Testis (tissue), 3 donors: Measurements from ENCODE around the gene PROC. TPM values are rescaled to one million over a fixed set of nuclear protein-coding genes. Genes with fewer than 3 reads are reported as not detected.

Source experiments
- DNase-seq: peaks from one replicate; pipeline ENCODE4 v3.0.0-alpha.2; 2019
- H3K27ac ChIP-seq, 2 donors: fragments of 200-600 bp; sonication (generic); one replicate each; pipeline ENCODE4 v1.5.1; 2019
- H3K27me3 ChIP-seq: fragments of 200-600 bp; sonication (generic); one replicate; pipeline ENCODE4 v1.5.1; 2019
- H3K36me3 ChIP-seq: fragments of 200-600 bp; sonication (generic); one replicate; pipeline ENCODE4 v1.5.1; 2017; ENCODE audit warnings: low read depth; ENCODE audit errors: missing control alignments
- H3K4me1 ChIP-seq: fragments of 200-600 bp; sonication (generic); one replicate; pipeline ENCODE4 v1.5.1; 2019
- H3K4me3 ChIP-seq, 2 donors: fragments of 200-600 bp; sonication (generic); one replicate each; pipeline ENCODE4 v1.5.1; 2017 to 2019
- H3K9me3 ChIP-seq: fragments of 200-600 bp; sonication (generic); one replicate; pipeline ENCODE4 v1.5.1; 2017
- CTCF ChIP-seq, 3 experiments: fragments of 450-650 bp in 2 of 3; fragments of 200-600 bp in 1 of 3; sonication (generic) in 1 of 3; IDR thresholded peaks; one replicate each; pipeline ENCODE4 v1.5.1; 2016 to 2019; ENCODE audit warnings: antibody characterized with exemption in 3 of 3, mild to moderate bottlenecking in 2 of 3, moderate library complexity in 1 of 3
- POLR2A ChIP-seq: fragments of 450-650 bp; IDR thresholded peaks from one replicate; pipeline ENCODE4 v1.6.1; 2017; ENCODE audit warnings: antibody characterized with exemption, mild to moderate bottlenecking, moderate library complexity
- WGBS, 2 donors: methylation state at CpG; one replicate each; pipeline ENCODE4 v1.1.5; 2018; 5-methylcytosine and 5-hydroxymethylcytosine counted together
- intact Hi-C: fragments of 100-400 bp; cut with DNase I; formaldehyde crosslinking; loops from one replicate; pipeline ENCODE4 v1.15.1; 2023; ENCODE audit warnings: low total_unique reads
- microRNA-seq, 2 donors: library from miRNA; unstranded; fragments of <30 nt; microRNA quantifications; one replicate each; pipeline ENCODE4, GENCODE V29; 2016; ENCODE audit warnings: borderline number of aligned reads in 2 of 2, borderline replicate concordance in 1 of 2
- polyA plus RNA-seq: library from polyadenylated mRNA; stranded (reverse); fragments of 350-450 nt; fragmentation: Illumina TruSeq; extraction: RNeasy Lipid Tissue Mini Kit (QIAGEN cat#74804); gene quantifications from one replicate; pipeline ENCODE4 v1.2.3, GENCODE V29; 2014; ENCODE audit warnings: low read depth, low replicate concordance; ENCODE audit not compliant: insufficient read depth
- small RNA-seq, 2 donors: library from RNA; depleted of rRNA; stranded (forward); fragments of <200 nt; gene quantifications; one replicate each; pipeline ENCODE3, GENCODE V24; 2016
- total RNA-seq, 2 donors: library from RNA; depleted of rRNA; stranded (reverse); fragments of >200 nt; gene quantifications; one replicate each; pipeline ENCODE4 v1.2.3, GENCODE V29; 2016

The PROC gene
- total and polyA plus RNA-seq, 3 donors from 2014 or later: 0.63 TPM; not detected in 2

GRCh38 chr2:127475788-127476187 lies 57.6 kb downstream of the PROC start:
- H3K4me3 ChIP-seq: no peak overlapping the region
- no peak overlapping the region for H3K27ac ChIP-seq
- no peak for DNase-seq
- TF ChIP-seq CTCF (IDR thresholded peaks at IDR 0.05) (no peak), POLR2A (no peak)
- intact Hi-C loops: loop anchor here (10.0 kb wide), 1 partner anchor 141 kb away; no protein-coding TSS in a partner anchor
- no peaks in the 10 kb centered on the region for H3K4me1 ChIP-seq
- WGBS, 2 donors: 96 to 100% methylated on average over 2 of the region's 2 CpGs
- no peaks in the 10 kb centered on the region for H3K36me3 ChIP-seq
- no peaks in the 10 kb centered on the region for H3K9me3 ChIP-seq
- H3K27me3 ChIP-seq: no peaks in the 10 kb centered on the region

Small RNA genes within 50 kb of the gene (microRNA-seq; reads per million reads assigned to microRNA genes)
- 0 reads per million in 2 donors for gene MIR4783

Small RNA genes within 50 kb of the gene (small RNA-seq; reads per million reads assigned to genes)
- 0 reads per million in 2 donors for gene MIR4783
- 0 reads per million in 2 donors for gene RNU4-48P

Other genes with a start within 250 kb of the PROC start
- gene CYP27C1, start 198.1 kb upstream of the PROC start, total RNA-seq: under 1 TPM; 0.50 to 0.55 TPM
- gene CYP27C1, start 198.1 kb upstream of the PROC start, polyA plus RNA-seq: 0.47 TPM
- gene ERCC3, start 124.3 kb upstream of the PROC start, total RNA-seq: 10 to 100 TPM; 78.2 to 87.5 TPM
- gene ERCC3, start 124.3 kb upstream of the PROC start, polyA plus RNA-seq: 81.2 TPM
- gene MAP3K2, start 30.5 kb upstream of the PROC start, total RNA-seq: 10 to 100 TPM; 74.0 to 74.5 TPM
- 16.3 TPM for gene MAP3K2, start 30.5 kb upstream of the PROC start, polyA plus RNA-seq
- 10 to 100 TPM; 39.6 to 52.7 TPM for gene IWS1, start 108.1 kb downstream of the PROC start, total RNA-seq
- gene IWS1, start 108.1 kb downstream of the PROC start, polyA plus RNA-seq: 33.7 TPM
- gene MYO7B, start 117.3 kb downstream of the PROC start, total RNA-seq: 1 to 10 TPM; 3.6 to 5.6 TPM
- 4.2 TPM for gene MYO7B, start 117.3 kb downstream of the PROC start, polyA plus RNA-seq
- under 1 TPM in 1 of 2 donors, not detected in 1; 0.25 TPM for gene GPR17, start 227.7 kb downstream of the PROC start, total RNA-seq
- 0.29 TPM for gene GPR17, start 227.7 kb downstream of the PROC start, polyA plus RNA-seq